ENCODE results near the gene NFATC2. TPM values are rescaled to one million over a fixed set of nuclear protein-coding genes. Genes with fewer than 3 reads are reported as not detected.

Gene NFATC2
- total RNA-seq, 1 experiment from 2014 or later, result 0.61 TPM

DNA sequence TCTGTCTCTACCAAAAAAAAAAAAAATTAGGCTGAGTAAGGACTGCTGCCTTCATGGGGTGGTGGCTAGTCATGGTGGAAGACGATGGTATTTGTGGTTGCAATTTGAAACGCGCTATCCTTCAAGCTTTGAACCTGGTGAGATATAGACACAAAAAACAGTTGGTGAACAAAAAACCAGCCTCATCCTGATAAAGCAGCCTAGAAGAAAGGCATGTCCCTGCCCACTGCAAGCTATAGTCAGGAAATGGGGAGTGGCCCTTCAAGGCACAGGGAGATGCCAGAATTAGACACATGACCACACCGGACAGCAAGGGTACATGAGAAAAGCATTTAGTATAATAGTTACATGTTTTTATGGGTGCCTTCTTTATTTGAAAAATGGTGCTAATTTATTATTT is 193.6 kb downstream of the NFATC2 start:
- Histone ChIP-seq H4K8ac (replicated peaks; ENCODE audit: insufficient read length, low read depth, low read length) (no peak overlapping the region), H3K4me2 (ENCODE audit: insufficient read depth, insufficient read length, low read length) (no peak overlapping the region), H2BK5ac (ENCODE audit: insufficient read length, low read length) (no peak overlapping the region), H3K79me1 (ENCODE audit: insufficient read depth, low read depth, low read length, poor library complexity, severe bottlenecking) (no peaks in the 10 kb centered on the region), H2BK120ac (ENCODE audit: low read depth, low read length, poor library complexity, severe bottlenecking) (no peak overlapping the region), H3K27ac (ENCODE audit: insufficient read length, low read depth, low read length) (no peak overlapping the region), H3K18ac (ENCODE audit: insufficient read length, low read depth, low read length) (no peak overlapping the region), H3K4ac (ENCODE audit: low read depth, low read length) (no peak overlapping the region), H3K14ac (ENCODE audit: insufficient read depth, low read length) (no peak overlapping the region), H3K27me3 (ENCODE audit: insufficient read depth, low read length) (no peaks in the 10 kb centered on the region), H3K23ac (ENCODE audit: insufficient read length, low read depth, low read length) (no peak overlapping the region), H3K4me1 (ENCODE audit: insufficient read depth, low read length) (no peaks in the 10 kb centered on the region), H2BK20ac (ENCODE audit: low read depth, low read length, poor library complexity, severe bottlenecking) (no peak overlapping the region), H4K5ac (ENCODE audit: insufficient read length, low read depth, low read length) (no peak overlapping the region), H2BK12ac (ENCODE audit: insufficient read length, low read depth, low read length) (no peak overlapping the region), H4K20me1 (ENCODE audit: control insufficient read depth, insufficient read depth, insufficient read length) (no peaks in the 10 kb centered on the region), H3K23me2 (ENCODE audit: insufficient read length, low read depth, low read length, poor library complexity, severe bottlenecking) (no peaks in the 10 kb centered on the region), H2AK5ac (ENCODE audit: insufficient read length, low read length) (no peak overlapping the region), H3K9me3 (ENCODE audit: control insufficient read depth, low read depth, low read length) (no peaks in the 10 kb centered on the region), H2BK15ac (ENCODE audit: low read depth, low read length) (no peak overlapping the region), H3K56ac (ENCODE audit: insufficient read length, low read depth, low read length) (no peak overlapping the region), H3K79me2 (ENCODE audit: insufficient read depth, low read length) (no peaks in the 10 kb centered on the region), H3K9ac (ENCODE audit: extremely low read depth, insufficient read length, low read length) (no peak overlapping the region), H3T11ph (ENCODE audit: low read length) (no peak overlapping the region), H2AFZ (ENCODE audit: low read length) (no peak overlapping the region), H4K91ac (ENCODE audit: insufficient read length, low read depth, low read length) (no peak overlapping the region)
- H3K9me3 Mint-ChIP-seq, result peaks cover 3 to 6% of the 10 kb centered on the region in 2 experiments; a peak in 4 of 5 replicates
- H3K4me3 Mint-ChIP-seq, result no peak overlapping the region
- no peak for DNase-seq
- peaks cover 0 to 1% (median 0%) of the 10 kb centered on the region in 3 experiments; a peak in 2 of 7 replicates for H3K36me3 Mint-ChIP-seq (ENCODE audit: insufficient read depth in 1 of 3, low read depth in 3 of 3)
- no peak overlapping the region for H3K27ac Mint-ChIP-seq
- H3K4me1 Mint-ChIP-seq, result no peaks in the 10 kb centered on the region
- TF ChIP-seq, protein P1, sequence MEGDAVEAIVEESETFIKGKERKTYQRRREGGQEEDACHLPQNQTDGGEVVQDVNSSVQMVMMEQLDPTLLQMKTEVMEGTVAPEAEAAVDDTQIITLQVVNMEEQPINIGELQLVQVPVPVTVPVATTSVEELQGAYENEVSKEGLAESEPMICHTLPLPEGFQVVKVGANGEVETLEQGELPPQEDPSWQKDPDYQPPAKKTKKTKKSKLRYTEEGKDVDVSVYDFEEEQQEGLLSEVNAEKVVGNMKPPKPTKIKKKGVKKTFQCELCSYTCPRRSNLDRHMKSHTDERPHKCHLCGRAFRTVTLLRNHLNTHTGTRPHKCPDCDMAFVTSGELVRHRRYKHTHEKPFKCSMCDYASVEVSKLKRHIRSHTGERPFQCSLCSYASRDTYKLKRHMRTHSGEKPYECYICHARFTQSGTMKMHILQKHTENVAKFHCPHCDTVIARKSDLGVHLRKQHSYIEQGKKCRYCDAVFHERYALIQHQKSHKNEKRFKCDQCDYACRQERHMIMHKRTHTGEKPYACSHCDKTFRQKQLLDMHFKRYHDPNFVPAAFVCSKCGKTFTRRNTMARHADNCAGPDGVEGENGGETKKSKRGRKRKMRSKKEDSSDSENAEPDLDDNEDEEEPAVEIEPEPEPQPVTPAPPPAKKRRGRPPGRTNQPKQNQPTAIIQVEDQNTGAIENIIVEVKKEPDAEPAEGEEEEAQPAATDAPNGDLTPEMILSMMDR (conservative IDR thresholded peaks at IDR 0.05), result no peak
- H3K27me3 Mint-ChIP-seq (ENCODE audit: low read depth), result peaks cover 10% of the 10 kb centered on the region
- no CpG with 5 or more reads among the region's 4 CpGs for WGBS (ENCODE audit: extremely low coverage, insufficient read length, low lambda C conversion rate)
